ENCODE results near the gene ZNF888. TPM values are rescaled to one million over a fixed set of nuclear protein-coding genes. Genes with fewer than 3 reads are reported as not detected.
"Not testable (repeated sequence)": the region's sequence is repeated elsewhere in the genome, so short reads cannot be mapped to it uniquely, and the experiment has no call there.

The ZNF888 gene
- total and polyA plus RNA-seq, 2 donors (not counting 1 experiment from before 2014, with no cell fraction given): 2.7 to 15.6 TPM

GRCh38 chr19:52910648-52911047 is 12.6 kb downstream of the ZNF888 start:
- H3K27me3 ChIP-seq (replicated peaks in 1 of 4; ENCODE audit: control extremely low read depth in 1 of 4, control insufficient read depth in 3 of 4, insufficient read depth in 4 of 4, low read length in 3 of 4): no peaks in the 10 kb centered on the region
- no peak overlapping the region for H3K4me3 ChIP-seq (ENCODE audit: control extremely low read depth in 1 of 5, extremely low read depth in 1 of 5, insufficient read depth in 1 of 5, low read depth in 2 of 5, low read length in 4 of 5)
- ChIA-PET POLR2A (no interaction called here), CTCF (no interaction called here)
- no peak overlapping the region for H3K27ac Mint-ChIP-seq
- H3K9me3 ChIP-seq (ENCODE audit: control extremely low read depth in 1 of 3, control insufficient read depth in 2 of 3, insufficient read depth in 1 of 3, low read length in 2 of 3): peaks cover 3 to 27% (median 4%) of the 10 kb centered on the region in 3 donors
- ATAC-seq (ENCODE audit: low read depth): no peak
- H2AFZ ChIP-seq (ENCODE audit: insufficient read depth, low read depth, low read length, poor library complexity, severe bottlenecking): no peak overlapping the region
- no peaks in the 10 kb centered on the region for H3K79me2 ChIP-seq (ENCODE audit: control insufficient read depth, insufficient read depth, low read length)
- intact Hi-C loops (cut with micrococcal nuclease): no loop called here
- H3K27me3 Mint-ChIP-seq: no peaks in the 10 kb centered on the region
- no peaks in the 10 kb centered on the region for H4K20me1 ChIP-seq (ENCODE audit: control insufficient read depth, insufficient read depth, low read length, poor library complexity, severe bottlenecking)
- H3K4me3 Mint-ChIP-seq: no peak overlapping the region
- peaks cover 8% of the 10 kb centered on the region for H3K9me3 Mint-ChIP-seq (ENCODE audit: insufficient read depth)
- H3K4me1 Mint-ChIP-seq: peaks cover 6% of the 10 kb centered on the region
- no peak overlapping the region for H3K27ac ChIP-seq (ENCODE audit: low read length in 2 of 2)
- H3K9ac ChIP-seq (ENCODE audit: low read length): no peak overlapping the region
- no peak for DNase-seq
- 80% methylated on average over 1 of the region's 1 CpG for WGBS (ENCODE audit: insufficient coverage)
- H3K4me2 ChIP-seq (replicated peaks; ENCODE audit: low read depth, low read length, poor library complexity, severe bottlenecking): no peak overlapping the region
- peaks cover 9 to 27% of the 10 kb centered on the region in 2 experiments for H3K36me3 ChIP-seq (replicated peaks in 1 of 2; ENCODE audit: control extremely low read depth in 1 of 2, control insufficient read depth in 1 of 2, extremely low read depth in 1 of 2, insufficient read depth in 2 of 2, low read length in 1 of 2)
- peaks cover 0 to 3% of the 10 kb centered on the region in 2 donors for H3K4me1 ChIP-seq (ENCODE audit: control insufficient read depth in 2 of 2, insufficient read depth in 2 of 2, low read length in 2 of 2)
- TF ChIP-seq EZH2 (IDR thresholded peaks at IDR 0.05; ENCODE audit: borderline replicate concordance, insufficient read depth, low read depth, low read length, poor library complexity, severe bottlenecking) (no peak), CTCF (IDR thresholded peaks at IDR 0.05) (no peak)

- H3K4me1 Mint-ChIP-seq: peaks cover 12% of the 10 kb centered on the region
- H3K27me3 ChIP-seq (replicated peaks in 1 of 4; ENCODE audit: control extremely low read depth in 1 of 4, control insufficient read depth in 3 of 4, insufficient read depth in 4 of 4, low read length in 3 of 4); H3K79me2 ChIP-seq (ENCODE audit: control insufficient read depth, insufficient read depth, low read length); H3K4me3 Mint-ChIP-seq; H3K4me1 ChIP-seq (ENCODE audit: control insufficient read depth in 2 of 2, insufficient read depth in 2 of 2, low read length in 2 of 2); CTCF ChIA-PET; POLR2A ChIA-PET; H3K4me2 ChIP-seq (replicated peaks; ENCODE audit: low read depth, low read length, poor library complexity, severe bottlenecking); H3K27me3 Mint-ChIP-seq; H4K20me1 ChIP-seq (ENCODE audit: control insufficient read depth, insufficient read depth, low read length, poor library complexity, severe bottlenecking); intact Hi-C loops (cut with micrococcal nuclease); H3K9me3 Mint-ChIP-seq (ENCODE audit: insufficient read depth); H3K4me3 ChIP-seq (ENCODE audit: control extremely low read depth in 1 of 5, extremely low read depth in 1 of 5, insufficient read depth in 1 of 5, low read depth in 2 of 5, low read length in 4 of 5); ATAC-seq (ENCODE audit: low read depth): not testable (repeated sequence)
- H3K9me3 ChIP-seq (ENCODE audit: control extremely low read depth in 1 of 3, control insufficient read depth in 2 of 3, insufficient read depth in 1 of 3, low read length in 2 of 3): peaks cover 3 to 14% (median 4%) of the 10 kb centered on the region in 3 donors
- WGBS (ENCODE audit: insufficient coverage): 99% methylated on average over 11 of the region's 16 CpGs
- H2AFZ ChIP-seq (ENCODE audit: insufficient read depth, low read depth, low read length, poor library complexity, severe bottlenecking): peak overlapping the region; percentile 38
- peak overlapping the region; percentile 5 for H3K9ac ChIP-seq (ENCODE audit: low read length)
- peak overlapping the region; percentile 43 to 45 for H3K27ac ChIP-seq (ENCODE audit: low read length in 2 of 2)
- peak; percentile 17 for DNase-seq
- peak overlapping the region; percentile 84 for H3K27ac Mint-ChIP-seq
- H3K36me3 ChIP-seq (replicated peaks in 1 of 2; ENCODE audit: control extremely low read depth in 1 of 2, control insufficient read depth in 1 of 2, extremely low read depth in 1 of 2, insufficient read depth in 2 of 2, low read length in 1 of 2): peaks cover 9 to 17% of the 10 kb centered on the region in 2 experiments
These were observed 19.0 kb downstream of the ZNF888 start for GRCh38 chr19:52904052-52904780.

Data from B cell (primary cell).